NCI-H2107 treated with DMSO at 0.1 percent for 48 hours (cell line): ENCODE measurements around the gene DSP.
A peak's percentile ranks its signal among the peaks of the same experiment; 100 is the strongest.

Experiments used
- DNase-seq: peaks from one replicate; lab custom pipeline; 2025; ENCODE audit not compliant: unreplicated experiment; lab: John Stamatoyannopoulos, UW

DSP gene

GRCh38 chr6:7559651-7560385, 18.3 kb downstream of the DSP start:
- DNase-seq, result no peak

DNA sequence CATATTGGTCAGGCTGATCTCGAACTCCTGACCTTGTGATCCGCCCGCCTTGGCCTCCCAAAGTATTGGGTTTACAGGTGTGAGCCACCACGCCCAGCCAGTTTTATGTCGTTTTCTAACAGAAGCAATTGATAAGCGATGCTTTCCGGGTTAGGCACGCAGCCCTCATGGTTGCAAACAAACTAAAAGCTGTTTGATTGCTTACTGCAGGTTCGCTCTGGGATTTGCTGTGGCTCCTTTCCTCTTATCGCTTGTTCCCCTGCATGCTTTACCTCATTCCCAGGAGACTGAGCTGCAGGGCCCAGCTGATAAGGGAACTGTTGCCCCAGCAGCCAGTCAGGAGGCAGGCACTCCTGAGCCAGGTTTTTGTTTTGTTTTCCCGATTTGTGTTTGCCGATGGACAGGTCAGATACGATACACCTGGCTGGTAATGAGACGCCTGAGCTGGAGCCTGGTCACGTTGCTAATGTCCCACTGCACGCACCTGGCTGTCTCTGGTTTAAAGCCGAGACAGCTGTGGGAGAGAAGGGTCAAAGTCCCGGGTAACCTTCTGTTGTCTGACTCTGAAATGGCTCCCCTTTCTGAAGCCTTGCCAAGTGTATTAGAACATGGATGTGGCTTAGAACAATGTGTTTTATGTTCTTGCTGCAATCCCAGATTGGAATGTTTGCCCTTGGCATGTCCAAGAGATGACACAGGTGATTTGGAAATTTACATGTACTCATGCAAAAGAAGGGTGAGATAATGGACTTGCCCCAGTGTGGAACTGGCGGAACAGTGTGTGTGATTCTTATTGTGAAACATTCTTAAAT, 19.9 kb downstream of the DSP start:
- peak; percentile 74 for DNase-seq

DNA sequence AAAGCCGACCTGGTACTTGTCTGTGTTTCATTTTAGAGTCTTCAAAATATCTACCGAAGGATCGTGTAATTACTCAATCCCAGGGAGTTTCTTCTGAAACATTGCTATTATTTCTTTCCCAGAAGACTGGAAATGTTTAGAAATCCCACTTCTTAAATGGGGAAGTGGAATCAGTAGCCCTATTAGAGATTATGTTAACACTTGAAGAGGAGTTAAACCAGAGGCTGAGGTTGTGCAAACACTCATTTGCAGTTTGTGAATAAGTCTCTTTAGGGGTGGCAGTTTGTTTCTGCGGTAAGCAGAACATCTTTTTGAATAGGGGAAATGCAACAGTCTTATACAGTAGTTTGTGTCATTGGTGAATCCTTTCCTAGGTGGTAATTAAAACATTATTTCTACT, 21.3 kb downstream of the DSP start:
- no peak for DNase-seq

DNA sequence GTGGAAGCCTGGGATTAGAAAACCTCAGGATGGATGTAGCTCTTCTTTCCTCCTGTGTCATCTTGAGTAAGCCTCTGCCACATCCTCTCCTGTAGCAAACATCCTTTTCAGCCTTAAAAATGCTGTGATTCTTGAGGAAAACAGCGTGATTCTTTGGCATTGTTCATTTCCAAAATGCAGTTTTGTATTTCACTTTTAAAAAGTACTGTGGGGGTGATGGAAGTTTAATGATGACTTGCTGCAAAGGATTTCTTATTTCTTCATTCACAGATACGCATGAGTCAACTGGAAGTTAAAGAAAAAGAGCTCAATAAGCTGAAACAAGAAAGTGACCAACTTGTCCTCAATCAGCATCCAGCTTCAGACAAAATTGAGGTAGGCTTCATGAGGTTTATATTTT, 24.6 kb downstream of the DSP start:
- no peak for DNase-seq

DNA sequence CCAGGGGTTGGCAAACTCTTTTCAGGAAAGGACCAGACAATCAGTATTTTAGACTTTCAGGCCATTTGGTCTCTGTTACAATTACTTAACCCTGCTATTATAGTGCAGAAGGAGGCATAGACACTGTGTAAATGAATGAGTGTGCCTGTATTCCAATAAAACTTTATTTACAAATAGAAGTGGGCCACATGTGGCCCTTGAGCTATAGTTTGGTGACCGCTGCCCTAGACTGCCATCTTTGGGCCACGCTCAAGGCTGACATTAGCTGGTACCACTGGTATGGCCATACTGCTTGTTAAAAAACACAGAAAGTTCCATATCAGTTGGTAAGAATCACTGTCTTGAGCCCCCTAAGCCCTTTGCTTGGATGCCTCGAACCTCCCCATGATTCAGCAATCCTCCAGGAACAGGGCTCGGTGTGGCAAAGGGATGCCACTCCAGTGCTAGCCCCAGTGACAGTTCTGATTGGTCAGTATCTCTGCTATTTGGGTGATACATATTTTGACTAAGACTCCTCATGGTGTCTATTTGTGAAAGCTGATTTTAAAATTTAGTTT, 25.2 kb downstream of the DSP start:
- no peak for DNase-seq

DNA sequence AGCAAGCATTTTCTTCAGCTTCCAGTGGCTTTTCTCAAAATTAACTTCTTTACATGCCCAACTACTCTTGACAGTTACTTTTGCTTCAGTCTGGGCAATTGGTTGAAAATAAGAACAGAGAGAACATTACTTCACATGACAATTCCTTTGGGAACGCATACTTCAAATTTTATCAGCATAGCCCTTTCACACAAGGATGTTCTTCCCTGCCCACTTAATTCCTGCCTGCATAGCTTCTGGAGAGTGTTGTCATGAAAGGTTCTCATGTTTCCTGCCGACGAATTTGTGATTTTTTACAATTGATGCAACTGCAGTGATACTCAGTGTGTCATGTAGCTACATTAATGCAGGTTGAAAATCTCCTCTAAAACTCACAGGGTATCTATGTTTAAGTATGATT, 26.6 kb downstream of the DSP start:
- no peak for DNase-seq

DNA sequence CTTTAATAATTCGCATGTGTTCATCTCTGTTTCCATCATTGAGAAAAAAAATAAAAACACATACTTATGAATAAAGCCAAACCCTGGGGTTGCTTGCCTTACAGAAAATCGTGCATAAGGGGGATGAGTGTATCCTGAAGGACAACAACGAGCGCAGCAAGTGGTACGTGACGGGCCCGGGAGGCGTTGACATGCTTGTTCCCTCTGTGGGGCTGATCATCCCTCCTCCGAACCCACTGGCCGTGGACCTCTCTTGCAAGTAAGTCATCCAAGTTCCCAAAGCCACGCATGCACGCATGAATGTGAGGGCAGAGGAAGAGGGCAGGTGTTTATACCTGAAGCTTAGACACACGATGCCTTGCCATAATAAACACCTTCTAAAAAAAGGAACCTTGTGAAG, 27.6 kb downstream of the DSP start:
- no peak for DNase-seq

DNA sequence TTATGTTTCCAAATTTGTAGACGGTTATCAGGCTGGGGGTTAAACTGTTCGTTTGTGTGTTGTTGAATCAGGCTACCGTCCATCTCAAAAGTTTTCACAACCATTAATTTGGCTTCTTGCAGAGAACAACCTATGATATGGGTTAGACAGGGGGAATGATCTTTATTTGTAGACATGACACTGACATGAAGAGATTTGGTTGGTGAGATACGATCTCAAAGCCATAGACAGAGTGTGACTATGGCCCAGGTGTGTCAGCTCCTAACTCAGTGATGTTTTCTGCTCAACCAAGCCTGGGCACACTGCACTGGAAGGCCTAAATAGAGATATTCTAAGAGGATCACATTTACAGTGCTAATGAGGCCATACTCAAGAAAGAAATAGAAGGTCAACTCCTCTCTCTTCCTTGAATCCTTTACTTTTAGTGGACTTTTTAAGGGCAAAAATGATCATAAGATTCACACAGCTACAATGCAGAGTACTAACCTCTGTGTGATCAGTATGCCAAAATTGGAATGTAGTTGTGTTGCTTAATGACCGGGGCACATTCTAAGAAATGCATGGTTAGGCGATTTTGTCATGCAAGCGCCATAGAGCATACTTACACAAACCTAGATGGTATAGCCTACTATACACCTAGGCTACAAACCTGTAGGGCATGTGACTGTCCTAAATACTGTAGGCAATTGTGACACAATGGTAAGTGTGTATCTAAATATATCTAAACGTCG, 30.9 kb downstream of the DSP start:
- no peak for DNase-seq

- DNase-seq, result no peak
These were observed 33.0 kb downstream of the DSP start for GRCh38 chr6:7574500-7574899.

GRCh38 chr6:7578516-7578915, 37.0 kb downstream of the DSP start:
- no peak for DNase-seq

DNA sequence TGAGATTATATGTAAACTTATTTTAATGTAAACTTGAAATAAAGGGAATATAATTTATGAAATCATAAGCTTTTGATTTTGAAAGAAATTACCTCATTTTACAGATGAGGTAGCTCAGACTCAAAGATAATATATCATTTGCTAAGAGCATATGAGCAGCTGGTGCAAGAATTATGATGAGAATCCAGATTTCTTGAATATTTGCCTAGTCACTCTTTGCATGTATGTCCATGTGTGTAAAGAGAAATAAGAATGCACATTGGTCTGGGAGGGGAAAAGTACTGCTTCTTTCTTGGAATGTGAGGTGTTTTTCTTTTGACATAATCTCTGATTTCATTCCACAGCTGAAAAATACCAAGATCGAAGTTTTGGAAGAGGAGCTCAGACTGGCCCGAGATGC, 37.5 kb downstream of the DSP start:
- DNase-seq, result no peak

GRCh38 chr6:7579851-7580250, 38.4 kb downstream of the DSP start:
- DNase-seq, result no peak

GRCh38 chr6:7580537-7580926, 39.1 kb downstream of the DSP start:
- no peak for DNase-seq

GRCh38 chr6:7580927-7581618, 39.6 kb downstream of the DSP start:
- no peak for DNase-seq

DNA sequence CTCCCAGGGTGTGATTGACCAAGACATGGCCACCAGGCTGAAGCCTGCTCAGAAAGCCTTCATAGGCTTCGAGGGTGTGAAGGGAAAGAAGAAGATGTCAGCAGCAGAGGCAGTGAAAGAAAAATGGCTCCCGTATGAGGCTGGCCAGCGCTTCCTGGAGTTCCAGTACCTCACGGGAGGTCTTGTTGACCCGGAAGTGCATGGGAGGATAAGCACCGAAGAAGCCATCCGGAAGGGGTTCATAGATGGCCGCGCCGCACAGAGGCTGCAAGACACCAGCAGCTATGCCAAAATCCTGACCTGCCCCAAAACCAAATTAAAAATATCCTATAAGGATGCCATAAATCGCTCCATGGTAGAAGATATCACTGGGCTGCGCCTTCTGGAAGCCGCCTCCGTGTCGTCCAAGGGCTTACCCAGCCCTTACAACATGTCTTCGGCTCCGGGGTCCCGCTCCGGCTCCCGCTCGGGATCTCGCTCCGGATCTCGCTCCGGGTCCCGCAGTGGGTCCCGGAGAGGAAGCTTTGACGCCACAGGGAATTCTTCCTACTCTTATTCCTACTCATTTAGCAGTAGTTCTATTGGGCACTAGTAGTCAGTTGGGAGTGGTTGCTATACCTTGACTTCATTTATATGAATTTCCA, 43.9 kb downstream of the DSP start:
- no peak for DNase-seq

DNA sequence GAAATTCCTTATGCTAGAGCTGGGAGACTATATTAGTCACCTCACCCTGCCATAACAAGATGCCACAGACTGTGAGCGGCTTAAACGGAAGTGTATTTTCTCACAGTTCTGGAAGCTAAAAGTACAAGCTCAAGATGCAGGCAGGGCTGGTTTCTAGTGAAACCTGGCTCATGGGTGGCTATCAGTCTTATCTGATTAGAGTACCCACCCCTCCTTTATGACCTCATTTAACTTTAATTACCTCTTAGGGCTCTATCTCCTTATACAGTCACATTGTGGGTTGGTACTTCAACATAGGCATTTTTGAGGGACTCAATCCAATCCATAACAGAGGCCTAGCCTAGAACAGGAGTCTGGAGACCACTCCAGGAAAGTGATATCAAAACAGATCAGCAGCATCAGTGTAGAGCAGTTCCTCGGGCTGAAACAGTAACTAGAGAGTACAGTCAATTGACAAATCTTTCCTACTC, 46.2 kb downstream of the DSP start:
- DNase-seq, result no peak

GRCh38 chr6:7588506-7588905, 47.0 kb downstream of the DSP start:
- no peak for DNase-seq

- DNase-seq, result no peak
These were observed 47.8 kb downstream of the DSP start for GRCh38 chr6:7589221-7589620.

GRCh38 chr6:7589949-7590917, 48.8 kb downstream of the DSP start, which contains the start of gene SNRNP48:
Gene SNRNP48 (plus strand): TSS chr6:7590198. CDS start chr6:7590258, 60 bp downstream.
- DNase-seq, result peak; percentile 69
